Spinal cord (tissue), 10 donors: Measurements from ENCODE around the gene TMEM59L. TPM values are rescaled to one million over a fixed set of nuclear protein-coding genes. Genes with fewer than 3 reads are reported as not detected.

Experiments
- DNase-seq, 6 donors: peaks; one replicate each; pipeline versions ENCODE4 v3.0.0 to v3.0.0-alpha.2; 2013 to 2015; ENCODE audit warnings: low spot score in 6 of 6, low read depth in 4 of 6
- H3K27ac ChIP-seq: one replicate; pipeline ENCODE4 v1.5.1; 2013; ENCODE audit warnings: low read depth, low read length, control low read depth
- H3K27me3 ChIP-seq: one replicate; pipeline ENCODE4 v1.6.1; 2013; ENCODE audit warnings: low read length; ENCODE audit not compliant: control insufficient read depth, insufficient read depth
- H3K36me3 ChIP-seq: one replicate; pipeline ENCODE4 v1.6.1; 2013; ENCODE audit warnings: low read length; ENCODE audit not compliant: control insufficient read depth, insufficient read depth
- H3K4me1 ChIP-seq: one replicate; pipeline ENCODE4 v1.6.1; 2013; ENCODE audit warnings: low read length; ENCODE audit not compliant: control insufficient read depth, insufficient read depth
- H3K4me3 ChIP-seq: one replicate; pipeline ENCODE4 v1.5.1; 2013; ENCODE audit warnings: low read depth, low read length, control low read depth
- H3K9me3 ChIP-seq: one replicate; pipeline ENCODE4 v1.6.1; 2013; ENCODE audit warnings: low read length; ENCODE audit not compliant: control insufficient read depth, insufficient read depth
- WGBS: methylation state at CpG from one replicate; pipeline ENCODE4 v1.1.5; 2013; ENCODE audit warnings: missing lambda C conversion rate; ENCODE audit not compliant: insufficient coverage; 5-methylcytosine and 5-hydroxymethylcytosine counted together
- polyA plus RNA-seq, 2 donors: library from polyadenylated mRNA; unstranded; fragments of 120-200 nt; gene quantifications; one replicate each; pipeline ENCODE4 v1.2.1, GENCODE V29; 2013; ENCODE audit not compliant: insufficient read length in 2 of 2
- total RNA-seq, 2 donors: library from RNA; depleted of rRNA in 1 of 2; stranded (reverse); fragments of 120-200 nt in 1 of 2; fragments of >200 nt in 1 of 2; gene quantifications; one replicate each; pipeline versions ENCODE4 v1.2.3 to v1.2.4, GENCODE V29; 2013 to 2014
- donor health status: healthy.

Gene TMEM59L
- total and polyA plus RNA-seq, 4 donors, result 21.4 to 353 (median 186) TPM

GRCh38 chr19:18665771-18666202, 53.1 kb downstream of the TMEM59L start:
- Histone ChIP-seq H3K36me3 (peaks cover 83% of the 10 kb centered on the region), H3K9me3 (no peaks in the 10 kb centered on the region), H3K4me3 (no peak overlapping the region), H3K4me1 (peaks cover 32% of the 10 kb centered on the region), H3K27me3 (no peaks in the 10 kb centered on the region), H3K27ac (no peak overlapping the region)
- no peak for DNase-seq
- 88% methylated on average over 22 of the region's 22 CpGs for WGBS

- Histone ChIP-seq H3K27ac (no peak overlapping the region), H3K4me3 (no peak overlapping the region), H3K27me3 (no peaks in the 10 kb centered on the region), H3K4me1 (peaks cover 38% of the 10 kb centered on the region), H3K36me3 (peaks cover 84% of the 10 kb centered on the region), H3K9me3 (no peaks in the 10 kb centered on the region)
- 73% methylated on average over 5 of the region's 12 CpGs for WGBS
- DNase-seq, result no peak
These were observed 53.6 kb downstream of the TMEM59L start for GRCh38 chr19:18666317-18666716.

DNA sequence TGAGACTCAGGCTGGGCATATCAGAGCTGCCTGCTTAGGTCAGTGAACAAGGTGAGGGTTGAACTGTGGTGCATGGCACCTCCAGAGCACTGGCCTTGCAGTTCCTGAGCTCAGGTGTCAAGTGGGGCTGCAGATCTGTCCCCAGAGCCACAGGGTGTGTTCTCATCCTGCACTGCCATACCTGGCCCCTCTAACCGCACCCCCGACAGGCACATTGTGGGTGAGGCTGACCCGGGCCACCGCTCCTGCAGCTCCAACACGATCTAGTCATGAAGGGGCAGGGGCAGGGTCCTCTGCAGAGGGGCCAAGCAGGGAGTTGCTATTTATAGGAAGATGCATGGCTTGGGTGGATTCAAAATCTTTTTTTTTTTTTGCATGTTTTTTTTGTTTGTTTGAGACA, 54.1 kb downstream of the TMEM59L start:
- H3K27ac ChIP-seq, result no peak overlapping the region

GRCh38 chr19:18667531-18668251, 55.0 kb downstream of the TMEM59L start:
- H3K27me3 ChIP-seq, result no peaks in the 10 kb centered on the region
- H3K4me3 ChIP-seq, result no peak overlapping the region
- no peaks in the 10 kb centered on the region for H3K9me3 ChIP-seq
- H3K36me3 ChIP-seq, result peaks cover 91% of the 10 kb centered on the region
- peaks cover 46% of the 10 kb centered on the region for H3K4me1 ChIP-seq
- H3K27ac ChIP-seq, result no peak overlapping the region
- 97% methylated on average over 55 of the region's 55 CpGs for WGBS
- no peak for DNase-seq

More for the DNA sequence above, 54.1 kb downstream of the TMEM59L start:
- no peak overlapping the region for H3K4me3 ChIP-seq
- no peak for DNase-seq
- no peaks in the 10 kb centered on the region for H3K9me3 ChIP-seq
- WGBS, result 100% methylated on average over 4 of the region's 5 CpGs
- no peaks in the 10 kb centered on the region for H3K27me3 ChIP-seq
- peaks cover 42% of the 10 kb centered on the region for H3K4me1 ChIP-seq
- peaks cover 88% of the 10 kb centered on the region for H3K36me3 ChIP-seq

DNA sequence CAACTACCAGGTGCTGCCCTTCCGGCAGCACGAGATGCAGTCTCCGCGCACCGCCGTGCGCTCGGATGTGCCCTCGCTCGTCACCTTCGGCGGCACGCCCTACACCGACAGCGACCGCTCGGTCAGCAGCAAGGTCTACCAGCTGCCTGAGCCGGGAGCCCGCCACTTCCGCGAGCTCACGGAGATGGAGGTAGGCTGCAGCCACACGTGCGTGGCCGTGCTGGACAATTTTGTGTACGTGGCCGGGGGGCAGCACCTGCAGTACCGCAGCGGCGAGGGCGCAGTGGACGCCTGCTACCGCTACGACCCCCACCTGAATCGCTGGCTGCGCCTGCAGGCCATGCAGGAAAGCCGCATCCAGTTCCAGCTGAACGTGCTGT, 55.6 kb downstream of the TMEM59L start:
- H3K36me3 ChIP-seq, result peaks cover 86% of the 10 kb centered on the region
- WGBS, result 97% methylated on average over 38 of the region's 38 CpGs

DNA sequence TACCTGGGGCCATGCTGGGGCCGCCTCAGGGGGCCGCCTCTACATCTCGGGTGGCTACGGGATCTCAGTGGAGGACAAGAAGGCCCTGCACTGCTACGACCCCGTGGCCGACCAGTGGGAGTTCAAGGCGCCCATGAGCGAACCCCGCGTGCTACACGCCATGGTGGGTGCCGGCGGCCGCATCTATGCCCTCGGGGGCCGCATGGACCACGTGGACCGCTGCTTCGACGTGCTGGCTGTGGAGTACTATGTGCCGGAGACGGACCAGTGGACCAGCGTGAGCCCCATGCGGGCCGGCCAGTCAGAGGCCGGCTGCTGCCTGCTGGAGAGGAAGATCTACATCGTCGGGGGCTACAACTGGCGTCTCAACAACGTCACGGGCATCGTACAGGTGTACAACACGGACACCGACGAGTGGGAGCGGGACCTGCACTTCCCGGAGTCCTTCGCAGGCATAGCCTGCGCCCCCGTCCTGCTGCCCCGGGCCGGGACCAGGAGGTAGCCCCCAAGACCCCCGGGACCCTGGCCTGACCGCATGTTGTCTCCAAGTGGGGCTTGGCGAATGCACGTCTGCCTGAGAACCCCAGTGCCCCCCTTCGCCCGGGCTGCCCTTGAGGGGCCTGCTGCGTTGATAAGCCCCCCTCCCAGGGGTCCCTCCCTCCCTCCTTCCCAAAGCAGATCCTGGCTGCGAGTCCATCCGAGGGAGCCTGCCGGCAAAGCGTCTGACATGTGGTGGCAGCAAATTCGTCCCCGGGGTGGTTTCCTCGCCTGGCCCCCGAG, 56.3 kb downstream of the TMEM59L start:
- Histone ChIP-seq H3K4me1 (peaks cover 48% of the 10 kb centered on the region), H3K36me3 (peaks cover 85% of the 10 kb centered on the region), H3K27me3 (no peaks in the 10 kb centered on the region), H3K9me3 (no peaks in the 10 kb centered on the region), H3K27ac (no peak overlapping the region), H3K4me3 (no peak overlapping the region)
- no peak for DNase-seq
- WGBS, result 96% methylated on average over 58 of the region's 58 CpGs

More for the DNA sequence above, 55.6 kb downstream of the TMEM59L start:
- H3K4me1 ChIP-seq, result peaks cover 45% of the 10 kb centered on the region
- no peaks in the 10 kb centered on the region for H3K27me3 ChIP-seq
- no peak overlapping the region for H3K27ac ChIP-seq
- no peak for DNase-seq
- no peak overlapping the region for H3K4me3 ChIP-seq
- H3K9me3 ChIP-seq, result no peaks in the 10 kb centered on the region

DNA sequence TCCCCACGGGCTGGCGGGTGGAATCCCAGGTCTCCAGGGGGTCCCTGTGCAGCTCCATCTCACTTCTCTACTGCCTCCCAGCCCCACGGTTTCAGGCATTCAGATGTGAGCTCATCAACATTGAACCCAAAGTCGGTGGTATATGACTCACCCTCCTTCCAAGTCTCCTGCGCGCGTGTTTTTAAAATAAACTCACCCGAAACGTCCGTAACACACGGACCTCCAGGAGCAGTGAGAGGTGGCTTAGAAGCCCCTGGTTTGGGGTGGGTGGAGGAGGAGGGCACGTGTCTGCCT, 56.8 kb downstream of the TMEM59L start:
- peaks cover 52% of the 10 kb centered on the region for H3K4me1 ChIP-seq
- no peak overlapping the region for H3K27ac ChIP-seq
- WGBS, result 88% methylated on average over 6 of the region's 12 CpGs
- no peak overlapping the region for H3K4me3 ChIP-seq
- no peaks in the 10 kb centered on the region for H3K9me3 ChIP-seq
- no peaks in the 10 kb centered on the region for H3K27me3 ChIP-seq
- DNase-seq, result no peak
- peaks cover 79% of the 10 kb centered on the region for H3K36me3 ChIP-seq

DNA sequence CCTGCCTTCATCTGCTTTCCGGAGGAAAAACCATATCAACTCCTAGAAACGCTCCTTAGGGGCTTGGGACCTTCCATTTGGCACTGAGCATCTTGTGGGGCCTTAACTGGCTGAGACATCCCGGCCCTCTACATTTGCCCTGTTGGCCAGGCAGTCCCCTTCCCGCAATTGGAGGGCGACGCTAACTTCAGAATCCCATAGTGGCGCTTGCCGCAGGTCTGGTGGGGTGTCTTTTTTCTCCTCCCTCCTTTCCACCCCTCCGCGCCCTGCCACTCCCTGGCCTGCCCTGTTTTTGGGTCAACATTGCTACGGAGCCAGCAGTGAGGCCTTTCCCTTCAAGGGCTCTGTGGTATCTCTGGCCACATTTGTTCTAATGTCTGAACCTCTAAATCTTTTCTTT, 57.2 kb downstream of the TMEM59L start:
- H3K9me3 ChIP-seq, result no peaks in the 10 kb centered on the region
- H3K36me3 ChIP-seq, result peaks cover 75% of the 10 kb centered on the region
- H3K27ac ChIP-seq, result peak overlapping the region; percentile 40
- WGBS, result 84% methylated on average over 5 of the region's 11 CpGs
- no peaks in the 10 kb centered on the region for H3K27me3 ChIP-seq
- DNase-seq, result no peak
- H3K4me3 ChIP-seq, result no peak overlapping the region
- H3K4me1 ChIP-seq, result peaks cover 56% of the 10 kb centered on the region

- 49% methylated on average over 6 of the region's 13 CpGs for WGBS
- H3K36me3 ChIP-seq, result peaks cover 72% of the 10 kb centered on the region
- H3K9me3 ChIP-seq, result no peaks in the 10 kb centered on the region
- H3K4me1 ChIP-seq, result peaks cover 60% of the 10 kb centered on the region
- no peak overlapping the region for H3K4me3 ChIP-seq
- DNase-seq, result peak in 1 of 6 donors; percentile 60
- H3K27ac ChIP-seq, result peak overlapping the region; percentile 40
- no peaks in the 10 kb centered on the region for H3K27me3 ChIP-seq
These were observed 57.6 kb downstream of the TMEM59L start for GRCh38 chr19:18670312-18670711.
